DMS79 treated with DMSO at 0.1 percent for 48 hours (cell line): Measurements from ENCODE around the gene FAM53A.
"Not testable (repeated sequence)": the region's sequence is repeated elsewhere in the genome, so short reads cannot be mapped to it uniquely, and the experiment has no call there.

Experiments used
- DNase-seq: peaks from one replicate; lab custom pipeline; 2025; lab: John Stamatoyannopoulos, UW

The FAM53A gene

GRCh38 chr4:1659104-1660043, 24.7 kb downstream of the FAM53A start:
- no peak for DNase-seq

GRCh38 chr4:1658581-1658980, 25.5 kb downstream of the FAM53A start:
- DNase-seq, result no peak

- no peak for DNase-seq
These were observed 26.0 kb downstream of the FAM53A start for GRCh38 chr4:1658146-1658545.

GRCh38 chr4:1656986-1657385, 27.1 kb downstream of the FAM53A start:
- no peak for DNase-seq

- no peak for DNase-seq
These were observed 28.0 kb downstream of the FAM53A start for GRCh38 chr4:1656132-1656531.

- no peak for DNase-seq
These were observed 28.4 kb downstream of the FAM53A start for GRCh38 chr4:1655676-1656075.

GRCh38 chr4:1655081-1655480, 29.0 kb downstream of the FAM53A start:
- no peak for DNase-seq

- DNase-seq, result no peak
These were observed 29.7 kb downstream of the FAM53A start for GRCh38 chr4:1654216-1654955.

- no peak for DNase-seq
These were observed 30.3 kb downstream of the FAM53A start for GRCh38 chr4:1653776-1654175.

GRCh38 chr4:1652088-1652487, 32.0 kb downstream of the FAM53A start:
- DNase-seq, result no peak

GRCh38 chr4:1651609-1652008, 32.5 kb downstream of the FAM53A start:
- DNase-seq, result no peak

GRCh38 chr4:1648962-1649361, 35.2 kb downstream of the FAM53A start:
- no peak for DNase-seq

- DNase-seq, result no peak
These were observed 36.7 kb downstream of the FAM53A start for GRCh38 chr4:1647432-1647831.

- no peak for DNase-seq
These were observed 37.4 kb downstream of the FAM53A start for GRCh38 chr4:1646690-1647089.

- peak; percentile 67 for DNase-seq
These were observed 39.0 kb downstream of the FAM53A start for GRCh38 chr4:1644891-1645657.

GRCh38 chr4:1643971-1644735, 40.0 kb downstream of the FAM53A start:
- no peak for DNase-seq

GRCh38 chr4:1642196-1642951, 41.7 kb downstream of the FAM53A start:
- DNase-seq, result no peak

GRCh38 chr4:1641671-1642070, 42.4 kb downstream of the FAM53A start:
- no peak for DNase-seq

GRCh38 chr4:1640716-1641503, 43.2 kb downstream of the FAM53A start:
- DNase-seq, result not testable (repeated sequence)

- no peak for DNase-seq
These were observed 43.9 kb downstream of the FAM53A start for GRCh38 chr4:1640190-1640589.
